Mesothelial cell of epicardium (in vitro differentiated cells): ENCODE measurements around the gene ZDHHC15. TPM values are rescaled to one million over a fixed set of nuclear protein-coding genes. Genes with fewer than 3 reads are reported as not detected.
"Not testable (repeated sequence)": the region's sequence is repeated elsewhere in the genome, so short reads cannot be mapped to it uniquely, and the experiment has no call there.

ENCODE experiments used
- DNase-seq, 2 experiments: peaks; one replicate each; pipeline ENCODE4 v3.0.0; 2021; ENCODE audit warnings: low spot score in 2 of 2; ENCODE audit not compliant: unreplicated experiment in 2 of 2
- H3K27ac Mint-ChIP-seq: 2 replicates; pipeline ENCODE4 v1.8.0; 2021; ENCODE audit warnings: mixed read lengths
- H3K27me3 Mint-ChIP-seq: 2 replicates; pipeline ENCODE4 v1.8.0; 2021; ENCODE audit warnings: low read depth, mixed read lengths
- H3K36me3 Mint-ChIP-seq: 2 replicates; pipeline ENCODE4 v1.8.0; 2021; ENCODE audit warnings: mixed read lengths
- H3K4me1 Mint-ChIP-seq: 2 replicates; pipeline ENCODE4 v1.8.0; 2021; ENCODE audit warnings: mixed read lengths
- H3K4me3 Mint-ChIP-seq: 2 replicates; pipeline ENCODE4 v1.8.0; 2021; ENCODE audit warnings: mild to moderate bottlenecking, moderate library complexity, mixed read lengths
- H3K9me3 Mint-ChIP-seq: 2 replicates; pipeline ENCODE4 v1.8.0; 2021; ENCODE audit warnings: mixed read lengths
- total RNA-seq: library from RNA; stranded (reverse); gene quantifications from 3 replicates; pipeline ENCODE4 v1.2.1, GENCODE V29; 2021
- TF ChIP-seq, protein P1 (sequence below): fragments of 200-600 bp; sonication (generic); IDR thresholded peaks from one replicate; pipeline ENCODE4 v1.5.0; 2021; ENCODE audit warnings: antibody characterized with exemption; ENCODE audit not compliant: unreplicated experiment

Gene ZDHHC15
- total RNA-seq, 1 donor from 2014 or later, result 3.4 TPM

GRCh38 chrX:75483933-75484332, 38.9 kb downstream of the ZDHHC15 start:
- H3K4me1 Mint-ChIP-seq, result peaks cover 3% of the 10 kb centered on the region
- no peak for DNase-seq
- no peaks in the 10 kb centered on the region for H3K27me3 Mint-ChIP-seq
- H3K36me3 Mint-ChIP-seq, result peaks cover 3% of the 10 kb centered on the region
- peaks cover 63% of the 10 kb centered on the region for H3K9me3 Mint-ChIP-seq
- H3K27ac Mint-ChIP-seq, result no peak overlapping the region
- TF ChIP-seq, protein P1, sequence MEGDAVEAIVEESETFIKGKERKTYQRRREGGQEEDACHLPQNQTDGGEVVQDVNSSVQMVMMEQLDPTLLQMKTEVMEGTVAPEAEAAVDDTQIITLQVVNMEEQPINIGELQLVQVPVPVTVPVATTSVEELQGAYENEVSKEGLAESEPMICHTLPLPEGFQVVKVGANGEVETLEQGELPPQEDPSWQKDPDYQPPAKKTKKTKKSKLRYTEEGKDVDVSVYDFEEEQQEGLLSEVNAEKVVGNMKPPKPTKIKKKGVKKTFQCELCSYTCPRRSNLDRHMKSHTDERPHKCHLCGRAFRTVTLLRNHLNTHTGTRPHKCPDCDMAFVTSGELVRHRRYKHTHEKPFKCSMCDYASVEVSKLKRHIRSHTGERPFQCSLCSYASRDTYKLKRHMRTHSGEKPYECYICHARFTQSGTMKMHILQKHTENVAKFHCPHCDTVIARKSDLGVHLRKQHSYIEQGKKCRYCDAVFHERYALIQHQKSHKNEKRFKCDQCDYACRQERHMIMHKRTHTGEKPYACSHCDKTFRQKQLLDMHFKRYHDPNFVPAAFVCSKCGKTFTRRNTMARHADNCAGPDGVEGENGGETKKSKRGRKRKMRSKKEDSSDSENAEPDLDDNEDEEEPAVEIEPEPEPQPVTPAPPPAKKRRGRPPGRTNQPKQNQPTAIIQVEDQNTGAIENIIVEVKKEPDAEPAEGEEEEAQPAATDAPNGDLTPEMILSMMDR, result no peak
- no peak overlapping the region for H3K4me3 Mint-ChIP-seq

DNA sequence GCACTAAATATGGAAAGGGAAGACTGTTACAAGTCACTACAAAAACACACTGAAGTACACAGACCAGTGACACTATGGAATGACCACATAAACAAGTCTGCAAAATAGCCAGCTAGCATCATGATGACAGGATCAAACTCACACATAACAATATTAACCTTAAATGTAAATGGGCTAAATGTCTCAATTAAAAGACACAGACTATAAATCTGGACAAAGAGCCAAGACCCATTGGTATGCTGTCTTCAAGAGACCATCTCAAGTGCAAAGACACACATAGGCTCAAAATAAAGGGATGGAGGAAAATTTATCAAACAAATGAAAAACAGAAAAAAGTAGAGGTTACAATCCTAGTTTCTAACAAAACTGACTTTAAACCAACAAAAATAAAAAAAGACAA, 61.1 kb downstream of the ZDHHC15 start:
- not testable (repeated sequence) for H3K4me1 Mint-ChIP-seq, H3K27ac Mint-ChIP-seq, H3K27me3 Mint-ChIP-seq, H3K4me3 Mint-ChIP-seq, DNase-seq
- H3K36me3 Mint-ChIP-seq, result peaks cover 17% of the 10 kb centered on the region
- H3K9me3 Mint-ChIP-seq, result peaks cover 67% of the 10 kb centered on the region

- Mint-ChIP-seq H3K4me1 (no peaks in the 10 kb centered on the region), H3K36me3 (peaks cover 5% of the 10 kb centered on the region), H3K27me3 (no peaks in the 10 kb centered on the region), H3K4me3 (no peak overlapping the region), H3K27ac (no peak overlapping the region), H3K9me3 (peaks cover 23% of the 10 kb centered on the region)
- DNase-seq, result no peak
- TF ChIP-seq, protein P1, result no peak
Observed at GRCh38 chrX:75421688-75422230, 101.1 kb downstream of the ZDHHC15 start.

- Mint-ChIP-seq H3K36me3 (peaks cover 34% of the 10 kb centered on the region), H3K9me3 (peaks cover 71% of the 10 kb centered on the region)
- H3K27ac Mint-ChIP-seq, H3K4me3 Mint-ChIP-seq, H3K27me3 Mint-ChIP-seq, DNase-seq, H3K4me1 Mint-ChIP-seq: not testable (repeated sequence)
Observed at GRCh38 chrX:75407153-75407552, 115.7 kb downstream of the ZDHHC15 start.

- H3K36me3 Mint-ChIP-seq, result peaks cover 7% of the 10 kb centered on the region
- no peaks in the 10 kb centered on the region for H3K4me1 Mint-ChIP-seq
- TF ChIP-seq, protein P1, result no peak
- peaks cover 83% of the 10 kb centered on the region for H3K9me3 Mint-ChIP-seq
- H3K4me3 Mint-ChIP-seq, result no peak overlapping the region
- DNase-seq, result no peak
- H3K27me3 Mint-ChIP-seq, result no peaks in the 10 kb centered on the region
- no peak overlapping the region for H3K27ac Mint-ChIP-seq
Observed at GRCh38 chrX:75390470-75390869, 132.4 kb downstream of the ZDHHC15 start.

GRCh38 chrX:75369721-75370120, 153.1 kb downstream of the ZDHHC15 start:
- Mint-ChIP-seq H3K36me3 (no peaks in the 10 kb centered on the region), H3K27me3 (no peaks in the 10 kb centered on the region), H3K4me1 (no peaks in the 10 kb centered on the region), H3K4me3 (no peak overlapping the region), H3K27ac (no peak overlapping the region), H3K9me3 (peaks cover 24% of the 10 kb centered on the region)
- TF ChIP-seq, protein P1, result no peak
- no peak for DNase-seq

GRCh38 chrX:75366861-75367260, 156.0 kb downstream of the ZDHHC15 start:
- no peaks in the 10 kb centered on the region for H3K4me1 Mint-ChIP-seq
- H3K27me3 Mint-ChIP-seq, result no peaks in the 10 kb centered on the region
- H3K27ac Mint-ChIP-seq, result no peak overlapping the region
- H3K9me3 Mint-ChIP-seq, result peaks cover 42% of the 10 kb centered on the region
- peaks cover 5% of the 10 kb centered on the region for H3K36me3 Mint-ChIP-seq
- TF ChIP-seq, protein P1, result no peak
- H3K4me3 Mint-ChIP-seq, result no peak overlapping the region
- DNase-seq, result no peak
